ENCODE results near the gene BRPF3.
A peak's percentile ranks its signal among the peaks of the same experiment; 100 is the strongest.

The BRPF3 gene

DNA sequence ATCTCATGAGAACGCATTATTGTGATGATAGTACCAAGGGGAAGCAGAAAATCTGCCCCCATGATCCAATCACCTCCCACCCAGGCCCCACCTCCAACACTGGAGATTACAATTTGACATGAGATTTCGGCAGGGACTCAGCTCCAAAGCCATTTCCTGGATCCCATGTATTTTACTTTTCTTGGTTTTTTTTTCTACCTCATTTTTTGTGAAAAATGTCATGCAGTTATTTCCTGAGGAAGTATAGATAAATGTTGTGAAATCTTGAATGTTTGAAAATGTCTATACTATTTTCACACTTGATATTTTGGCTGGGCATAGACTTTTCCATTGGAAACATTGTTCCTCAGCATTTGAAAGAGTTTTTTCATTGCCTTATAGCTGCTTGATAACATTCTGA, 9.1 kb upstream of the BRPF3 start:
- H3K4me1 Mint-ChIP-seq, result no peaks in the 10 kb centered on the region
- peaks cover 3% of the 10 kb centered on the region for H3K9me3 Mint-ChIP-seq
- ATAC-seq (no peak), DNase-seq (ENCODE audit: low spot score in 2 of 2) (no peak)
- H3K4me3 Mint-ChIP-seq, result no peak overlapping the region
- no peaks in the 10 kb centered on the region for H3K36me3 Mint-ChIP-seq
- H3K27ac Mint-ChIP-seq, result no peak overlapping the region

DNA sequence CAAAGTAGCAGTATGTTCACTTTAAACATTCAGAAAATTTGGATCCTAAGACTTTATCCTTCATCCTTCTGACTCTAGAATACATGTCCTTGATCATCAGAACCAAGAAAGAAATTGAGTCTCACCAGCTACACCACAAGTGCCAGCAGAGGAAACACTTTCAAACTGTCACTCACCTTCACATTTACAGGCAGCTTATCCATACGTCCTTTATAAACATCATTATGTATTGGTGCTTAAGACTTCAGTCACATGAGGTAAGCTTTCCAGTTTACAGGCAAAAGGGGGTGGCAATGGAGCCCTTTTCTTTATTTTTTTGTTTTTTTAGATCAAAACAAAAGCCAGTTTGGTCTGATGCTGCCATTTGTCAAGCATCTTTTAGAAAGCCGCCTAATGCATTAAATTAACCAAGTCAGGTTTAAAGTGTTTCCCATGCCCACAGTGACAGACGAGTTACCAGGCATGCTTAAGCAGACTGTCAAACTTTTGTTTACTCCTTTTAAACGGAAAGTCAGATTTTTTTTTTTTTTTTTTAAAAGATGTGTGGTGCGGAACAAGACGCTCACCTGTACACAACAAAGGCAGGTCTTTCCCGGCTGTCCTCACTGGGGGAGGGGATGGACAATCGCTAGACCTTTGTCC, 952 bp upstream of the BRPF3 start:
- peak overlapping the region; percentile 83 for H3K4me3 Mint-ChIP-seq
- H3K36me3 Mint-ChIP-seq, result peaks cover 20% of the 10 kb centered on the region
- H3K4me1 Mint-ChIP-seq, result peaks cover 30% of the 10 kb centered on the region
- ATAC-seq (no peak), DNase-seq (ENCODE audit: low spot score in 2 of 2) (no peak)
- H3K9me3 Mint-ChIP-seq, result no peaks in the 10 kb centered on the region
- peak overlapping the region; percentile 80 for H3K27ac Mint-ChIP-seq

DNA sequence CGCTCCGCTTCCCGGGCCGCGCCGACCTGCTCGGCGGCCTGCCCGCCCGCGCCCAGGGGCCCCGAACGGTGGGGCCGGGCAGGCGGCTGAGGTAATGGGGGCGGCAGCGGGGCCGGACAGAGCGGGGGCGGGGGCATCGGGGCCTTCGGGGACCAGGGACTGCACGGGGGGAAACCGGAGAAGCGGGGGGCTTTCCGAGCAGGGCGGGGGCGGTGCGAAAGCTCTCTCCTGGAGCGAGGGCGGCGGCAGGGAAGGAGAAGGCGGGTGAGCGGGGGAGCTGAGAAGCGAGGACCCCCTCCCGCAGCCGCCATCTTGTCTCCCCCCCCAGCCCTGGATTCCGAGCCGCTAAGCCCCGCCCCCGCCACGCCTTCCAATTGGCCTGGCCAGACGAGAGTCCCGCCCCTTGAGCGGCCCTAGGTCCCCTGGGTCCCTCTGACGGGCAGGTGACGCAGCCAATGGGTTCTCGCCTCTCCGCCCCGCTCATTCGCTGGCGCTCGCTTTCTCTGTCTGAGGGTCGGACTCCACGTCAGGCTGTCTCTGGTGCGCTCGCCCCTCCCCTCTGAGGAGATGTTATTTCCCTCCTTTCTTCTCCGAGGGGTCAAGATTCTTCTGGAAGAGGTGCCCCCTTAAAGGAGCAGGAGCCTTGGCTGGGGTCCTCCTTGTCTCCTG, 470 bp downstream of the BRPF3 start:
- peak overlapping the region; percentile 83 for H3K4me3 Mint-ChIP-seq
- H3K4me1 Mint-ChIP-seq, result peaks cover 45% of the 10 kb centered on the region
- H3K27ac Mint-ChIP-seq, result peak overlapping the region; percentile 93
- ATAC-seq, result peak; percentile 94
- no peaks in the 10 kb centered on the region for H3K9me3 Mint-ChIP-seq
- peak; percentile 100 for DNase-seq (ENCODE audit: low spot score in 2 of 2)
- H3K36me3 Mint-ChIP-seq, result peaks cover 33% of the 10 kb centered on the region

- Mint-ChIP-seq H3K9me3 (no peaks in the 10 kb centered on the region), H3K36me3 (peaks cover 38% of the 10 kb centered on the region), H3K4me1 (peaks cover 52% of the 10 kb centered on the region), H3K27ac (peak overlapping the region; percentile 93), H3K4me3 (peak overlapping the region; percentile 83)
- DNase-seq (ENCODE audit: low spot score in 2 of 2) (no peak), ATAC-seq (no peak)
Observed at GRCh38 chr6:36197739-36198221, 1.2 kb downstream of the BRPF3 start.

- peaks cover 64% of the 10 kb centered on the region for H3K4me1 Mint-ChIP-seq
- DNase-seq (ENCODE audit: low spot score in 2 of 2) (no peak), ATAC-seq (no peak)
- peaks cover 41% of the 10 kb centered on the region for H3K36me3 Mint-ChIP-seq
- peak overlapping the region; percentile 83 for H3K4me3 Mint-ChIP-seq
- H3K27ac Mint-ChIP-seq, result no peak overlapping the region
- H3K9me3 Mint-ChIP-seq, result no peaks in the 10 kb centered on the region
Observed at GRCh38 chr6:36198986-36199385, 2.4 kb downstream of the BRPF3 start.

GRCh38 chr6:36200154-36200891, 3.8 kb downstream of the BRPF3 start:
- Mint-ChIP-seq H3K4me3 (no peak overlapping the region), H3K4me1 (peaks cover 70% of the 10 kb centered on the region), H3K36me3 (peaks cover 47% of the 10 kb centered on the region), H3K9me3 (no peaks in the 10 kb centered on the region), H3K27ac (no peak overlapping the region)
- DNase-seq (ENCODE audit: low spot score in 2 of 2) (peak in 1 of 2 donors; percentile 44), ATAC-seq (no peak)

DNA sequence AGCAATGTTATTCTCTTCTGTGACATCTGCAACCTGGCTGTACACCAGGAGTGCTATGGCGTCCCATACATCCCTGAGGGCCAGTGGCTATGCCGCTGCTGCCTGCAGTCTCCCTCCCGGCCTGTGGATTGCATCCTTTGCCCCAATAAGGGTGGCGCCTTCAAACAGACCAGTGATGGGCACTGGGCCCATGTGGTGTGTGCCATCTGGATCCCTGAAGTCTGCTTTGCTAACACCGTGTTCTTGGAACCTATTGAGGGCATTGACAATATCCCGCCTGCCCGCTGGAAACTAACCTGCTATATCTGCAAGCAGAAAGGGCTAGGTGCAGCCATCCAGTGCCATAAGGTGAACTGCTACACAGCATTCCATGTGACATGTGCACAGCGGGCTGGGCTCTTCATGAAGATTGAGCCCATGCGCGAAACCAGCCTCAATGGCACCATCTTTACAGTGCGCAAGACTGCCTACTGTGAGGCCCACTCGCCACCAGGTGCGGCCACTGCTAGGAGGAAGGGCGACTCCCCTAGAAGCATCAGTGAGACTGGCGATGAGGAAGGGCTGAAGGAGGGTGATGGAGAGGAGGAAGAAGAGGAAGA, 4.6 kb downstream of the BRPF3 start:
- ATAC-seq (no peak), DNase-seq (ENCODE audit: low spot score in 2 of 2) (peak in 1 of 2 donors; percentile 40)
- no peak overlapping the region for H3K4me3 Mint-ChIP-seq
- peaks cover 50% of the 10 kb centered on the region for H3K36me3 Mint-ChIP-seq
- H3K27ac Mint-ChIP-seq, result no peak overlapping the region
- H3K9me3 Mint-ChIP-seq, result no peaks in the 10 kb centered on the region
- peaks cover 77% of the 10 kb centered on the region for H3K4me1 Mint-ChIP-seq

- no peaks in the 10 kb centered on the region for H3K9me3 Mint-ChIP-seq
- no peak overlapping the region for H3K4me3 Mint-ChIP-seq
- DNase-seq (ENCODE audit: low spot score in 2 of 2), result no peak
- no peak overlapping the region for H3K27ac Mint-ChIP-seq
- no peak for ATAC-seq
- peaks cover 54% of the 10 kb centered on the region for H3K36me3 Mint-ChIP-seq
- peaks cover 80% of the 10 kb centered on the region for H3K4me1 Mint-ChIP-seq
Observed at GRCh38 chr6:36201612-36202011, 5.1 kb downstream of the BRPF3 start.

- no peaks in the 10 kb centered on the region for H3K9me3 Mint-ChIP-seq
- H3K36me3 Mint-ChIP-seq, result peaks cover 56% of the 10 kb centered on the region
- no peak for ATAC-seq
- H3K27ac Mint-ChIP-seq, result no peak overlapping the region
- no peak overlapping the region for H3K4me3 Mint-ChIP-seq
- H3K4me1 Mint-ChIP-seq, result peaks cover 85% of the 10 kb centered on the region
- DNase-seq (ENCODE audit: low spot score in 2 of 2), result peak in 1 of 2 donors; percentile 18
Observed at GRCh38 chr6:36202101-36202500, 5.6 kb downstream of the BRPF3 start.

GRCh38 chr6:36204068-36204753, 7.7 kb downstream of the BRPF3 start:
- peak in 1 of 2 donors; percentile 65 for DNase-seq (ENCODE audit: low spot score in 2 of 2)
- peaks cover 71% of the 10 kb centered on the region for H3K4me1 Mint-ChIP-seq
- peak; percentile 88 for ATAC-seq
- H3K36me3 Mint-ChIP-seq, result peaks cover 70% of the 10 kb centered on the region
- peak overlapping the region; percentile 40 for H3K4me3 Mint-ChIP-seq
- no peak overlapping the region for H3K27ac Mint-ChIP-seq
- no peaks in the 10 kb centered on the region for H3K9me3 Mint-ChIP-seq

DNA sequence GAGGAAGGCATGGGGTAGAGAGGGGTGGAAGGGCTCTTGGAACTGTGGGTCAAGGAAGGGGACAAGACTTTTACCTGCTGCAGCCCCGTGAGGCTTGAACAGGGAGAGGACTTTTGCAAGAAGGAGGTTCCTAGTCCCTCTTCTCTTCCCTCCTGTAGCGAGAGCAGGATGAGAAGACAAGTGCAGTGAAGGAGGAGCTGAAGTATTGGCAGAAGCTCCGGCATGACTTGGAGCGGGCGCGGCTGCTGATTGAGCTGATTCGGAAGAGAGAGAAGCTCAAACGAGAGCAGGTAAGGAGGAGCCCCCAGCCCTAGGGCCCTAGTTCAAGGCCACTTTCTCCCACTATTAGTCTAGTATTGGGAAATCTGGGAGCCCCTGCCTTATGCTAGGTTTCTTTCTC, 10.6 kb downstream of the BRPF3 start:
- ATAC-seq, result no peak
- H3K9me3 Mint-ChIP-seq, result no peaks in the 10 kb centered on the region
- no peak overlapping the region for H3K27ac Mint-ChIP-seq
- DNase-seq (ENCODE audit: low spot score in 2 of 2), result peak in 1 of 2 donors; percentile 32
- H3K4me3 Mint-ChIP-seq, result no peak overlapping the region
- peaks cover 47% of the 10 kb centered on the region for H3K4me1 Mint-ChIP-seq
- peaks cover 81% of the 10 kb centered on the region for H3K36me3 Mint-ChIP-seq

DNA sequence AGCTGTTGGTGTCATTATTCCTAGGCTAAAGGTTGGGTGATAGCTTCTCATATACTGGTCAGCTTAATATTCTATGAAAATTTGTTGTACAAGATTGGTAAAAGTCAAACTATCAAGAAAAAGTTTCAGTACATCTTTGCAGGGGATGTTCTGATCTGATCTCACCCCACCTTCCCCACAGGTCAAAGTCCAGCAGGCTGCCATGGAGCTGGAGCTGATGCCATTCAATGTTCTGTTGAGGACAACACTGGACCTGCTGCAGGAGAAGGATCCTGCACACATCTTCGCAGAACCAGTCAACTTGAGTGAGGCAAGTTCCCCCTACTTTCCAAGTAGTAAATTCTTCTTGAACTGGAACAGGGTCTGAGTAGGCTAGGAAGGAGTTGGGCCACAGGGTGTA, 13.1 kb downstream of the BRPF3 start:
- no peak for DNase-seq (ENCODE audit: low spot score in 2 of 2)
- H3K27ac Mint-ChIP-seq, result no peak overlapping the region
- no peak overlapping the region for H3K4me3 Mint-ChIP-seq
- peaks cover 22% of the 10 kb centered on the region for H3K4me1 Mint-ChIP-seq
- H3K9me3 Mint-ChIP-seq, result no peaks in the 10 kb centered on the region
- peaks cover 95% of the 10 kb centered on the region for H3K36me3 Mint-ChIP-seq
- no peak for ATAC-seq

DNA sequence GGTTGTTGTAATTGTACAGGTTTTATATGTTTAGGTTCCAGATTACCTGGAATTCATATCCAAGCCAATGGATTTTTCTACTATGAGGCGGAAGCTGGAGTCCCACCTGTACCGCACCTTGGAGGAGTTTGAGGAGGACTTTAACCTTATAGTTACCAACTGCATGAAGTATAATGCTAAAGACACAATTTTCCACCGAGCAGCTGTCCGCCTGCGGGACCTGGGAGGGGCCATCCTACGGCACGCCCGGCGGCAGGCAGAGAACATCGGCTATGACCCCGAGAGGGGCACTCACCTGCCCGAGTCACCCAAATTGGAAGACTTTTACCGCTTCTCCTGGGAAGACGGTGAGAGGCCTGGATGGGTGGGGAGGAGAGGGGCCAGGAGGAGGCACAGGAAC, 13.6 kb downstream of the BRPF3 start:
- no peak for DNase-seq (ENCODE audit: low spot score in 2 of 2)
- H3K9me3 Mint-ChIP-seq, result no peaks in the 10 kb centered on the region
- H3K4me1 Mint-ChIP-seq, result peaks cover 18% of the 10 kb centered on the region
- peaks cover 100% of the 10 kb centered on the region for H3K36me3 Mint-ChIP-seq
- no peak overlapping the region for H3K27ac Mint-ChIP-seq
- no peak for ATAC-seq
- no peak overlapping the region for H3K4me3 Mint-ChIP-seq

DNA sequence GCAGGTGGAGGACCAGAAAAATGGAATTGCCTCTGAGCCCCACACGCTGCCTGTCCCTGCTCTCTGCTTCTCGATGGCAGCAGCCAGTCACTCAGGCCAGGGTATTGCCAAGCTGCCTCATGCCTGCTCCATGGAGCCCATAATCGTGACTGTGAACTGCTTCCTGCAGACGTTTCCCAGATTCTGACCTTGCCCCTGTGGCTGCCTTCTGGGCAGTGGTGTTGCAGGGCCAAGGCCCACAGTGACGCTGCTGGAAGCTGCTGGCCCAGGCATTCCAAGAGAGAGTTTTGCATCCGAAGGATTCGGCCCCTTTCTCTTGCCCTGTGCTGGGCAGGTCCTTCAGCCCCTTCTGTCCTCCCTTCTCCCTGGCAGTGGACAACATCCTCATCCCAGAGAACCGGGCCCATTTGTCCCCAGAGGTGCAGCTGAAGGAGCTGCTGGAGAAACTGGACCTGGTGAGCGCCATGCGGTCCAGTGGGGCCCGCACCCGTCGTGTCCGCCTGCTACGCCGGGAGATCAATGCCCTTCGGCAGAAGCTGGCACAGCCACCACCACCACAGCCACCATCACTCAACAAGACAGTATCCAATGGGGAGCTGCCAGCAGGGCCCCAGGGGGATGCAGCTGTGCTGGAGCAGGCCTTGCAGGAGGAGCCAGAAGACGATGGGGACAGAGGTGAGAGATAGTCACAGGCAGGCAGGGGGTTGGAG, 14.5 kb downstream of the BRPF3 start:
- Mint-ChIP-seq H3K4me1 (peaks cover 10% of the 10 kb centered on the region), H3K36me3 (peaks cover 100% of the 10 kb centered on the region)

More for the DNA sequence above, 14.5 kb downstream of the BRPF3 start:
- ATAC-seq, result no peak
- DNase-seq (ENCODE audit: low spot score in 2 of 2), result no peak
- Mint-ChIP-seq H3K9me3 (no peaks in the 10 kb centered on the region), H3K27ac (no peak overlapping the region), H3K4me3 (no peak overlapping the region)
